SW 1271 (cell line): ENCODE data around the gene CCDC183.

ENCODE experiments used
- DNase-seq, 2 experiments: peaks; one replicate each; lab custom pipeline; 2025; lab: John Stamatoyannopoulos, UW

CCDC183 gene

GRCh38 chr9:136849038-136849959 lies 53.2 kb downstream of the CCDC183 start, which contains the start of gene PHPT1:
PHPT1 (plus strand) TSS chr9:136849409; CDS start chr9:136849431, 22 bp downstream.
- peak; percentile 99 for DNase-seq

- DNase-seq: no peak
Observed at GRCh38 chr9:136849960-136850865, 54.1 kb downstream of the CCDC183 start.

DNA sequence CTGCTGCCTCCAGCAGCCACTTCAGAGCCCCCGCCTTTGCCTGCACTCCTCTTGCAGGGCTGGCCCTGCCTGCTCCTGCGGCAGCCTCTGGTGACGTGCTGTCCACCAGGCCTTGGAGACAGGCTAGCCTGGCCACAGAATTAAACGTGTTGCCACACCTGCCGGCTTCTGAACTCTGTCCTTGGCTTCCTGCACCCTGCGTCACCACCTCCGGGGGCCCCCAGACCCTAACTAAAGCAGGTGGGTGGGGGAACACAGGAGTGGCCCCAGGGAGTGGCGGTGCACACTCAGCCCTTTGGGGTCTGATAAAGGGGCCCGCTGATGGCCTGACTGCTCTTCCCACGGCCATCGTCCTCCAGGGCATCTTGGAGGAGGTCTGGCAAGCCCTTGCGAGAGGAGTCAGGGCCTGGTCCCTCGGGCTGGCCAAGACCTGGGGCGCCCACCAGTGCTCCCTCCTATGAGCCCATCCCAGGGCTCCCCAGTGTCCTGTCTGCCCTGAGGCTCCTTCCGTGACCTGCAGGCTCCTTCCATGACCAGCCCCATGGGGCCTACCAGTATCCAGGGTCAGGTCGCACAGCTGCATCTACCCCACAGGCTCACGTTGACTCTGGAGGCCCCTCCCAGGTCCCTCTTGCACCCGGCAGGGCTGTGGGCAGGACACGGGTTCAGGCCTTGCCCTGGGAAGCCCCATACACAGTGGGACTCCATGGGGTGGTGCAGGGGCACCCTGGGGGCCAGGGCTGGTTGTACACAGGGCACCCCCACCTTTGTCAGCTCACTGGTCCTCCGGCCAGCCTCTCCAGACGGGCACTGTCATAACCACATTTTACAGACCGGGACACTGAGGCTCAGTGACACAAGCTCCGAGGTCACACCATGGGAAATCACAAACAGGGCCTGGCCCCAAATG lies 55.0 kb downstream of the CCDC183 start:
- DNase-seq: no peak

DNA sequence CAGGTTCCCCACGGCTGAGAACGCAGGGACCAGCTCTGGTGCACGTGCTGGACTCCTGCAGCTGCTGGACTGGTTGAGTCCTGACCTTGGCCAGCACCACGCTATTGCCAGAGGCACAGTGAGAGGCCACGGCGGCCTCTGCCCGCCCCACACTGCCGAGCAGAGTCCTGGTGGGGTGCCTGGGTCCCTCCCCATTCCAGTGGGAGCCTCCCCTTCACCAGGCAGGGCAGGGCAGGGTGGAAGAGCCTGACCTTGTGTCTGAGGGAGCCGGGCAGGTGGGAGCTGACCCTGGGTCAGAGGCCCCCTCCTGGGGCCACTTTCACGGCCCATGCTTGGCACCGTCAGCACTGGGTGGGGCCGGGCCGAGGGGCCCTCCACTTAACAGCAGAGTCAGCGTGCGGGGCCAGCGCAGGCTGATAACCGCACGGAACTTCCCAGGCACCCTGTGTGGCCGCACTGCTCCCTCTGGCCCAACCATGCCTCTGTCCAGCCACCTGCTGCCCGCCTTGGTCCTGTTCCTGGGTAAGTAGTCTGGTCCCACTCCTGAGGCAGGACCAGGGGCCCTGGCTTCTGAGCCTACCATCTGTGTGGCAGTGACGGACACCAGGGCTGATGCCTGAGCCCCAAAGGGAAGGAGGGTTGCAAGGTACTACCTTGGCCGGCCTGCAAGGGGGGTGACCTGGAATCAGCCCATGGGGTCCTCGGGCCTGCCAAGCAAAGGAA lies 56.0 kb downstream of the CCDC183 start, which contains the start of gene MAMDC4:
Gene MAMDC4, plus strand, starts transcription at position 406 of the 723 bp plus-strand sequence. Its CDS starts 71 bp downstream, at position 477.
- no peak for DNase-seq

GRCh38 chr9:136852664-136853595 lies 56.8 kb downstream of the CCDC183 start:
- no peak for DNase-seq

- DNase-seq: no peak
Observed at GRCh38 chr9:136853596-136854112, 57.5 kb downstream of the CCDC183 start.

DNA sequence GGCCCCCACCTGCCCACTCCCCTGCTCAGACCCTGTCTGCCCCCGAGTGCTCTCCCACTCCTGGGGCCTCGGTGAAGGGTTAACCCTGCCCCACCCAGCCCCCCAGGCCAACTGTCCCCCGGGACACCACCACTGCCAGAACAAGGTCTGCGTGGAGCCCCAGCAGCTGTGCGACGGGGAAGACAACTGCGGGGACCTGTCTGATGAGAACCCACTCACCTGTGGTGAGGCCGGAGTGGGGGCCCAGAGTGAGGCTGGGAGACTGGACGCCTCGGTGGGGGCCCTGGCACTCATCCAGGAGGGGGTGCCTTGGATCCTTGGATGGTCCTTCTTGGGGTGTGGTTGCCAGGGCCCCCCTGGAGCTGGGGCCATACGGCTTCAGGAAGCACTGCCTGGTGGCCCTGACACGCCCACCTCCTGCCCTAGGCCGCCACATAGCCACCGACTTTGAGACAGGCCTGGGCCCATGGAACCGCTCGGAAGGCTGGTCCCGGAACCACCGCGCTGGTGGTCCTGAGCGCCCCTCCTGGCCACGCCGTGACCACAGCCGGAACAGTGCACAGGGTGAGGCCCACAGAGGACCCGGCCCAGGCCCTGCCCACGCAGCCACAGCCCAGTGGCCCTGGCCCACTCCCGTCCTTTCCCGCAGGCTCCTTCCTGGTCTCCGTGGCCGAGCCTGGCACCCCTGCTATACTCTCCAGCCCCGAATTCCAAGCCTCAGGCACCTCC lies 58.1 kb downstream of the CCDC183 start:
- DNase-seq: no peak

DNA sequence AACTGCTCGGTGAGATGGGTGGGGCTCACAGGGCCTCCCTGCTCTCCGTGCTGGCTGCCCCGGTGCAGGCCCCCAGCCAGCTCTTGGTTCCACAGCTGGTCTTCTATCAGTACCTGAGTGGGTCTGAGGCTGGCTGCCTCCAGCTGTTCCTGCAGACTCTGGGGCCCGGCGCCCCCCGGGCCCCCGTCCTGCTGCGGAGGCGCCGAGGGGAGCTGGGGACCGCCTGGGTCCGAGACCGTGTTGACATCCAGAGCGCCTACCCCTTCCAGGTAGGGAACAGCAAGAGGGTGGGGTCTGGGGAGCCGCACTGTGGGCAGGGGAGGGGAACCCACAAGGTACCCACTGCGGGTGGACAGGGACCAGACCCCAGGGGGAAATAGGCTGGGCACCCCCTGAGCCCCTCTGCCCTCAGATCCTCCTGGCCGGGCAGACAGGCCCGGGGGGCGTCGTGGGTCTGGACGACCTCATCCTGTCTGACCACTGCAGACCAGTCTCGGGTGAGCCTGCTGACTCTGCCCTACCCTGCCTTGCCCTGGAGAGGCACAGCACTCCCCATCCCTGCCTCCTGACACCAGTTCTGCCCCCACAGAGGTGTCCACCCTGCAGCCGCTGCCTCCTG lies 58.8 kb downstream of the CCDC183 start:
- no peak for DNase-seq

DNA sequence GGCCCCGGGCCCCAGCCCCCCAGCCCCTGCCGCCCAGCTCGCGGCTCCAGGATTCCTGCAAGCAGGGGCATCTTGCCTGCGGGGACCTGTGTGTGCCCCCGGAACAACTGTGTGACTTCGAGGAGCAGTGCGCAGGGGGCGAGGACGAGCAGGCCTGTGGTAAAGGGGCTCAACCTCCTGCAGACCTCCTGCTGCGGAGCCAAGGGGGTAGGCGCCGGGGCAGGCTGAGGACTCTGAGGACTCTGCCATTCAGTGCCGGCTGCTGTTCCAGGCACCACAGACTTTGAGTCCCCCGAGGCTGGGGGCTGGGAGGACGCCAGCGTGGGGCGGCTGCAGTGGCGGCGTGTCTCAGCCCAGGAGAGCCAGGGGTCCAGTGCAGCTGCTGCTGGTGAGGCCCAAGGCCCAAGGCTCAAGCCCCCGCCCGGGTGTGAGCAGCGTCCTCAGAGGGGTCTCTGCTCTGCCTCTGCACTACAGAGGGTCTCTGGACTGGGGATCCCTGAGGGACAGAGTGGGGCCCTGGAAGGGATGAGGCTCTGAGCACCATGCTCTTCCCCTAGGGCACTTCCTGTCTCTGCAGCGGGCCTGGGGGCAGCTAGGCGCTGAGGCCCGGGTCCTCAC lies 59.4 kb downstream of the CCDC183 start:
- DNase-seq: no peak

DNA sequence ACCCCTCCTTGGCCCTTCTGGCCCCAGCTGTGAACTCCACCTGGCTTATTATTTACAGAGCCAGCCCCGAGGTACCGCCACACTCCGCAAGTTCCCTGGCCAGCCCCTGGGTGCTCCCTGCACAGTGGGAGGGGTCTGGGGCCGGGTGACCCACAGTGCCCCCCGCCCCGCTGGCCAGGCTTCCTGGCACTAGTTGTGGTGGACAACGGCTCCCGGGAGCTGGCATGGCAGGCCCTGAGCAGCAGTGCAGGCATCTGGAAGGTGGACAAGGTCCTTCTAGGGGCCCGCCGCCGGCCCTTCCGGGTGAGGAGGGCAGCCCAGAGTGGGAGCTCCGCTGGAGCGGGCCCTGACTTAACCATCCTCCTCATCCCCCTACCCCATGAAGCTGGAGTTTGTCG lies 59.9 kb downstream of the CCDC183 start:
- DNase-seq: no peak

DNA sequence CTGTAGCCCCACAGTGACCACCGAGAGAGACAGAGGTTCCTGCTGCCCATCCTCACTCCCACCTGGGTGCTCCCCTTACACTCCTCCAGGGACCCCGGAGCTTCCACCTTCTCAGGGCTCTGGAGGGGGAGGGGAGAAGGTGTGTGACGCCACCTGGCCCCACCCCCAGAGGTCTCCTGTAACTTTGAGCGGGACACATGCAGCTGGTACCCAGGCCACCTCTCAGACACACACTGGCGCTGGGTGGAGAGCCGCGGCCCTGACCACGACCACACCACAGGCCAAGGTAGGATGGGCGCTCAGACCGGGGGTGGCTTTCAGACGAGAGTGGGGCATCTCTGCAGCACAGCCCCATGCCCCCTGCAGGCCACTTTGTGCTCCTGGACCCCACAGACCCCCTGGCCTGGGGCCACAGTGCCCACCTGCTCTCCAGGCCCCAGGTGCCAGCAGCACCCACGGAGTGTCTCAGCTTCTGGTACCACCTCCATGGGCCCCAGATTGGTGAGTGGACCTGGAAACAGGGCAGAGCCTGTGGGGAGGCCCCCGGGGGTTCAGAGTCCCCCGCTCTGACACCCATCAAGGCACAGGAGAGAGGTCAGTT lies 60.5 kb downstream of the CCDC183 start:
- no peak for DNase-seq

DNA sequence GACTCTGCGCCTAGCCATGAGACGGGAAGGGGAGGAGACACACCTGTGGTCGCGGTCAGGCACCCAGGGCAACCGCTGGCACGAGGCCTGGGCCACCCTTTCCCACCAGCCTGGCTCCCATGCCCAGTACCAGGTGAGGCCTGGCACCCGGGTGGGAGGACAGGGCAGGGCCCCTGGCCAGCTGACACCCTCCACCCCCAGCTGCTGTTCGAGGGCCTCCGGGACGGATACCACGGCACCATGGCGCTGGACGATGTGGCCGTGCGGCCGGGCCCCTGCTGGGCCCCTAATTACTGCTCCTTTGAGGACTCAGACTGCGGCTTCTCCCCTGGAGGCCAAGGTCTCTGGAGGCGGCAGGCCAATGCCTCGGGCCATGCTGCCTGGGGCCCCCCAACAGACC lies 61.0 kb downstream of the CCDC183 start:
- no peak for DNase-seq
